HK-2 (cell line): ENCODE data around the gene APOBR.
"Not testable (repeated sequence)": the region's sequence is repeated elsewhere in the genome, so short reads cannot be mapped to it uniquely, and the experiment has no call there.

ENCODE experiments used
- DNase-seq: peaks from one replicate; pipeline ENCODE4 v3.0.0-alpha.2; 2018; ENCODE audit not compliant: unreplicated experiment

APOBR gene, protein sequence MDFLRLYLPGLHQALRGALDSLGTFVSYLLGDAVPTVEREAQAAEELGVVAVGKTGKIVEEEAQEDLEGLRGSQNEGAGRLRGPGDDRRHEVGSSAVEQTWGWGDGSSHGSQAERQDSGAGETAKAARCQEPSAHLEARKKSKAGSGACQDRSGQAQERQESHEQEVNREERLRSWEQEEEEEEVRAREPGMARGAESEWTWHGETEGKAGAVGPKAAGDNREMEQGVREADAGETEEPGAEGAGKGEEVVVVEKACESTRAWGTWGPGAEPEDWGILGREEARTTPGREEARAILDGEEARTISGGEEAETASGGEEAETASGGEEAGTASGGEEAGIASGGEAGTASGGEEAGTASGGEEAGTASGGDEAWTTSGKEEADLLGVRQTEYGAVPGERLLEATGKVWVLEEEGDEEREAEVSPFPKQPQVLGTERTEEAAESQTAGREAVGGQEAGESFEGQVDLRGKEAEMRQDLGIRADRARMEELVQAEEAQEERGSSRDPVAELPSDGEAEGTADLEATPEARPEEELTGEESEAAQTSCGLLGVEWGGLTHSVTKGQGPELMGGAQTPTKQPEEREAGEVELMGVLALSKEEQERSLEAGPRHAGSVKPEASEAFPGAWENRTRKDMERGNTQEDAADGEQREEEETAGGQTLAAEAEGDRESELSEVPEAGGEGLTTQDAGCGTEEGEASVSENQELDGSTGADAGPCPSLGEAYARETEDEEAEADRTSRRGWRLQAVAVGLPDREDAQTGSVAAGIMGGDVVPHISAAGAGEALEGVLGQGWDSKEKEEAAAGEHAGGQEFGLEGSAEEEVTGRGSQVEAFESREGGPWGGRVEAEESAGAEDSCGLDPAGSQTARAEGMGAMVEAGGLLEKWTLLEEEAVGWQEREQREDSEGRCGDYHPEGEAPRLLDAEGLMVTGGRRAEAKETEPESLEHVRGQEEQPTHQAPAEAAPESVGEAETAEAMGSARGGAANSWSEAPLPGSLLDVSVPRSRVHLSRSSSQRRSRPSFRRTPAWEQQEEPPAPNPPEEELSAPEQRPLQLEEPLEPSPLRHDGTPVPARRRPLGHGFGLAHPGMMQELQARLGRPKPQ

DNA sequence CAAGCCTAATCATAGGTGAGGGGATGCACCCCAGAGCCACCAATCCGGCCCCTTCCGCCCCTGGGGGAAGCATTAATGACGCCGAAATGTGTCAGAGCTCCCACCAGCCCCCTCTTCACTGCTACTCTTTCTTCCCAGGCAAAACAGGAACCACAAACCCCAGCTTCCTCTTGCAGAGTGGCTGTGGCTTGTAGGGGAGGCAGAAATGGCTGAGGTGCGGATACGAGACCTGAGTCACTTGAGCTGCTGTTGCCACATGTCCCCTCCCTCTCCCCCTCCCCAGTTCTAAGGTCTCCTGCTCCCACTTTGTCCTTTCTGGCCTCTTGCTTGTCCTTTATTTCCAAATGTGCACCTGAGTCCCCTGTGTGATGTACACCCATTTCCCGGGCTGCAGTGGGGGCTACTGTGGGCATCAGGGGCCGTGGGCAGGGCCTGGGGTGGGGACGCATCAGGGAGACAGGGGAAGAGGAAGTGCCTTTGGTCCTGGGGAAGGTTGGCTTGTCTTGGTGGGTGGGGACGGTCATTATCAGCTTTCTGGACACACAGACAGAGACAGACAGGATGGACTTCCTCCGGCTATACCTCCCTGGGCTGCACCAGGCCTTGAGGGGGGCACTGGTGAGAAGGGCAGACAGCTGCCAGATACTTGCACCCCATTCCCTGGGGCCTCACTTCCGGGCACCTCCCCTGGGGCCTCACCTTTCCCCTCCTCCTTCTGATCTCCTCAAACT, at the start of gene APOBR:
APOBR (plus strand) TSS at position 523 of the 731 bp plus-strand sequence; CDS start at position 562, 39 bp downstream.
- no peak for DNase-seq

- not testable (repeated sequence) for DNase-seq
Measured at GRCh38 chr16:28446388-28446787, 48.1 kb upstream of the APOBR start.

- DNase-seq, result not testable (repeated sequence)
Measured at GRCh38 chr16:28447081-28447480, 47.4 kb upstream of the APOBR start.

GRCh38 chr16:28473714-28474265, 20.7 kb upstream of the APOBR start:
- no peak for DNase-seq

- DNase-seq, result no peak
Measured at GRCh38 chr16:28475221-28475620, 19.2 kb upstream of the APOBR start.

DNA sequence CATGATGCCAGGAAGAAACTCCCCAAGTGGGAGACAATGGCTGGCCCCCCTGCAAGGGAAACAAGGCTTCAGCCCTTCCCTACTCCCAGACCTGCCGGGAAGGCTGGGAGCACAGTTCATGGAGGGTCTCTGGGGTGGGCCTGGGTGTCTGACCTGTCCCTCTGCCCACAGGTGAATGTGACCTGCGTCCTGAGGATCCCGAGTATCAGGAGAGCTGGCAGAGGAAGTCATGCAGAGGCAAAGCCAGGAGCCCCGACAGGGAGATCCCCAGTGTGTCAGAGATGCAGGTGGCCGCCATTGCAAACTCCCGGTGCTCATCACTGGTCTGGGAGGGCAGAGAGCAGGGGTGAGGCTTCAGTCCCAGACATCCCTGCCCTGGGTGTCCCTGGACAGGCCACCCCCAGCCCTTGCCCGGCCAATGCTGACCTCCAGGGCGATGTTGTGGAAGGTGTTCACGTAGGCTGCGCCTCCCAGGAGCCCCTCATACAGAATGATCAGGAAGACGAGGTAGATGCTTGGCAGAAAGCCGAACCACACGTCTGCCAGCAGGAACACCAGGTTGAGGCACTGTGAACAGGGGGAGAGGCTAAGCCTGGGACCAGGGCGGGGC, 17.0 kb upstream of the APOBR start:
- no peak for DNase-seq

DNA sequence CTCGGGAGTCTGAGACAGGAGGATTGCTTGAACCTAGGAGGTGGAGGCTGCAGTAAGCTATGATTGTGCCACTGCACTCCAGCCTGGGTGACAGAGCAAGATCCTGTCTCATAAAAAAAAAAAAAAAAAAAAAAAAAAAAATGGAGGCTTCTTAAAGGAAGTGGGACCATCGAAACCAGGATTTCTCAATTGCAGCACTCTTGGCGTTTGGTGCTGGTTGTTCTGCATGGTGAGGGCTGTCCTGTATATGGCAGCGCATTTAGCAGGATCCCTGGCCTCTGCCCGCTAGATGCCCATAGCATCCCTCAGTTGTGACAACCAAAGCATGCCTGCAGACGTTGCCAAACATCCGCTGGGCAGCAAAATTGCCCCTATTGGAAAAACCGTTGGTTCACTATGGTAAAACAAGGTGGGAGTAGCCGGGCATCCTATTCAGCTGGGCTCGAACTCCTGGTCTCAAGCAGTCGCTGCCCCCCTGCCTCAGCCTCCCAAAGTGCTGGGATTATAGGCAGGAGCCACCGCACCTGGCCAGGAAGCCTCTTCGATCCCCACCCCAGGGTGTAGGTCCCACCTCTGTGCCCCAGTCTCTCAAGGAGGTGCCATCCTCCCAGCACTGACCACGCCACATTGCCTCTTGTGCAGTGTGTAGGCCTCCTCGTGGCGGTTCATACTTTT, 15.8 kb upstream of the APOBR start:
- DNase-seq, result no peak

GRCh38 chr16:28482026-28482425, 12.4 kb upstream of the APOBR start:
- DNase-seq, result no peak

DNA sequence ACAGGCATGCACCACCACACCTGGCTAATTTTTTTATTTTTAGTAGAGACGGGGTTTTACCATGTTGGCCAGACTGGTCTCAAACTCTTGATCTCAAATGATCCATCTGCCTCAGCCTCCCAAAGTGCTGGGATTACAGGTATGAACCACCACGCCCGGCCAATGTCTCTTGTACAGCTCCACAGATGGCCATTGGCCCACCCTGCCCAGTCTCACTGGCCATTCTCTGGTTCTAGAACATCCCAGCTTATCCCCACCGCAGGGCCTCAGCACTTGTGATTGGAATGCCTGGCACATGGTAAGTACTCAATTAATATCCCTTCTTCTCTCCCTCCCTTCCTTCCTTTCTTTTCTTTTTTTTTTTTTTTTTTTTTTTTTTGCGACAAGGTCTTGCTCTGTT, 11.1 kb upstream of the APOBR start:
- not testable (repeated sequence) for DNase-seq

DNA sequence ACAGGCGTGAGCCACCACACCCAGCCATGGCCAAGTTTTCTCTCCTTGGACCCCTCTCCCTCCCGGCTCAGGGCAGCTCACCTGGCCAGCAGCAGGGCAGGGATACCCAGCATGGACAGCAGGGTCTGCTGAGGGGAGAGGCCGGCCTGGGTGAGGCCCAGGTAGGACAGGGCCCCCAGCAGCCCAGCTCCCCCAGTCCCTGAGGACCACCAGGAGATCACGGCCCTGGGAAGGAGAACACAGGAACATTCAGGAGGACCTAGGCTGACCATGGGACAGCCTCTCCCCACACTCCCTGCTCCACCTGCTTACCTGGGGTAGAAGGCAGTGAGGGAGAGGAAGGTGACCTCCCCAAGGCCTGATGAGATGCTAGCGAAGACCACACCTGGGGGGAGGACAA, 8.2 kb upstream of the APOBR start:
- DNase-seq, result no peak

- peak; percentile 43 for DNase-seq
Measured at GRCh38 chr16:28491230-28491969, 3.0 kb upstream of the APOBR start.

GRCh38 chr16:28491970-28492474, 2.4 kb upstream of the APOBR start, which contains the start of gene CLN3:
Gene CLN3, minus strand, starts transcription at chr16:28492074. Its CDS starts 315 bp downstream, at chr16:28491759.
- peak; percentile 95 for DNase-seq

GRCh38 chr16:28492511-28492910, 1.9 kb upstream of the APOBR start:
- DNase-seq, result no peak

GRCh38 chr16:28495098-28495793, 803 bp downstream of the APOBR start:
- DNase-seq, result no peak

DNA sequence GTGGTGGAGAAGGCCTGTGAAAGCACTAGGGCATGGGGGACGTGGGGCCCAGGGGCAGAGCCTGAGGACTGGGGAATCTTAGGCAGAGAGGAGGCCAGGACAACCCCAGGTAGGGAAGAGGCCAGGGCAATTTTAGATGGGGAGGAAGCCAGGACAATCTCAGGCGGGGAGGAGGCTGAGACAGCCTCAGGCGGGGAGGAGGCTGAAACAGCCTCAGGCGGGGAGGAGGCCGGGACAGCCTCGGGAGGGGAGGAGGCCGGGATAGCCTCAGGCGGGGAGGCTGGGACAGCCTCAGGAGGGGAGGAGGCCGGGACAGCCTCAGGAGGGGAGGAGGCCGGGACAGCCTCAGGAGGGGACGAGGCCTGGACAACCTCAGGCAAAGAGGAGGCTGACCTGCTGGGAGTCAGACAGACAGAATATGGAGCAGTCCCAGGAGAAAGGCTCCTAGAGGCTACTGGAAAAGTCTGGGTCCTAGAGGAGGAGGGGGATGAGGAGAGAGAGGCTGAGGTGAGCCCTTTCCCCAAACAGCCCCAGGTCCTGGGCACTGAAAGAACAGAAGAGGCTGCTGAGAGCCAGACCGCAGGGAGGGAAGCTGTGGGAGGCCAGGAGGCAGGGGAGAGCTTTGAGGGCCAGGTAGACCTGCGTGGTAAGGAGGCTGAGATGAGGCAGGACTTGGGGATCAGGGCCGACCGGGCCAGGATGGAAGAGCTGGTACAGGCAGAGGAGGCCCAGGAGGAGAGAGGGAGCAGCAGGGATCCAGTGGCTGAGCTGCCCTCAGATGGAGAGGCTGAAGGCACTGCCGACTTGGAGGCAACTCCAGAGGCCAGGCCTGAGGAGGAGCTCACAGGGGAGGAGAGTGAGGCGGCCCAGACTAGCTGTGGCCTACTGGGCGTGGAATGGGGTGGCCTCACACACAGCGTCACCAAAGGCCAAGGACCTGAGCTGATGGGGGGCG, 1.6 kb downstream of the APOBR start:
- no peak for DNase-seq

- no peak for DNase-seq
Measured at GRCh38 chr16:28496844-28497243, 2.4 kb downstream of the APOBR start.

GRCh38 chr16:28497386-28497785, 2.9 kb downstream of the APOBR start:
- DNase-seq, result no peak
